Measurements from ENCODE around the gene RAD21L1. TPM values are rescaled to one million over a fixed set of nuclear protein-coding genes. Genes with fewer than 3 reads are reported as not detected.

Gene RAD21L1
- total and polyA plus RNA-seq, 2 of the 8 experiments (the other 6 are each of a cell fraction or from before 2014, with no cell fraction given), result 0.06 to 0.26 TPM

DNA sequence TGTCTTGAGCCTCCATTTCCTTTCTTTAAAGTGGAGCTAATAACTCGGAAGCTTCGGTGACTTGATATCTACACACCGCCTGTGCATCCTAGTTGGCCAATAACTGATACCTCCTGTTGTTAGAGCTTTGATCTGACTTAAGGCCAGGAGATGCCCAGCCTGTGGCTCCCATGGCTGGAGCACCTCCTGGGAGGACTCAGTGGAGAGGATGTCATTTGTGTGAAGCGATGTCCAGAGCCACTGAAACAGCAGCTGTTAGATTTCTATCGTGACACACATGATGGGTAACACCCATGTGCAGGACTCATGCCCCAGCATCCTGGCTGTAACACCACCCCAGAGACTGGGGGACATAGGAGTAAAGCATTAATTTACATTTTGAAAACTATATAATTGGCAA is 72.3 kb downstream of the RAD21L1 start:
- ChIA-PET CTCF (ENCODE audit: partially characterized antibody) (interaction anchor here (1.0 to 2.8 kb wide), 7 partner anchors 15 to 140 kb away, joined by 3 to 11 read pairs (median 7); no protein-coding TSS in a partner anchor), POLR2A (ENCODE audit: partially characterized antibody) (interaction anchor here (0.6 to 0.9 kb wide), 2 partner anchors 129 to 148 kb away, joined by 3 read pairs; no protein-coding TSS in a partner anchor)
- Histone ChIP-seq H3K4me1 (replicated peaks in 1 of 4; ENCODE audit: control insufficient read depth in 3 of 4, insufficient read depth in 4 of 4, low read length in 3 of 4) (peaks cover 0 to 10% (median 4%) of the 10 kb centered on the region in 4 experiments; a peak in 6 of 7 replicates), H2AK5ac (ENCODE audit: low read depth, low read length) (no peak overlapping the region), H4K8ac (ENCODE audit: extremely low read depth, insufficient read depth, low read length) (no peak overlapping the region), H4K5ac (ENCODE audit: insufficient read length, low read depth, low read length) (no peak overlapping the region), H3K18ac (ENCODE audit: extremely low read depth, low read length) (no peak overlapping the region), H3K36me3 (ENCODE audit: control insufficient read depth in 2 of 4, insufficient read depth in 4 of 4, low read length in 3 of 4) (no peaks in the 10 kb centered on the region), H2BK5ac (ENCODE audit: low read depth, low read length) (no peak overlapping the region), H3K4me2 (ENCODE audit: insufficient read depth in 1 of 2, low read depth in 2 of 2, low read length in 2 of 2) (no peak overlapping the region), H3K79me2 (ENCODE audit: control insufficient read depth in 1 of 2, insufficient read depth in 2 of 2, low read length in 2 of 2) (no peaks in the 10 kb centered on the region), H3K14ac (ENCODE audit: insufficient read length) (no peak overlapping the region), H4K20me1 (replicated peaks in 1 of 2; ENCODE audit: control insufficient read depth in 1 of 2, insufficient read depth in 2 of 2, low read length in 2 of 2) (peaks cover 0 to 2% of the 10 kb centered on the region in 2 experiments), H2BK20ac (ENCODE audit: low read length) (no peak overlapping the region), H3K79me1 (ENCODE audit: low read depth, low read length) (no peaks in the 10 kb centered on the region), H3K56ac (replicated peaks; ENCODE audit: insufficient read length, low read depth, low read length) (no peak overlapping the region), H4K91ac (replicated peaks; ENCODE audit: insufficient read length, low read length) (no peak overlapping the region), H2BK120ac (replicated peaks; ENCODE audit: low read depth, low read length) (no peak overlapping the region), H3K9ac (replicated peaks in 1 of 4; ENCODE audit: extremely low read depth in 1 of 4, low read depth in 3 of 4, low read length in 3 of 4) (no peak overlapping the region), H3K27ac (ENCODE audit: low read depth, low read length) (no peak overlapping the region), H3K9me3 (ENCODE audit: insufficient read depth in 2 of 2, low read depth in 1 of 2, low read length in 1 of 2) (no peaks in the 10 kb centered on the region), H3K23me2 (ENCODE audit: low read depth, low read length) (no peaks in the 10 kb centered on the region), H3K23ac (ENCODE audit: insufficient read length) (no peak overlapping the region), H3K27me3 (replicated peaks in 1 of 4; ENCODE audit: control insufficient read depth in 3 of 4, extremely low read depth in 1 of 4, insufficient read depth in 3 of 4, low read length in 3 of 4) (no peaks in the 10 kb centered on the region), H2BK15ac (ENCODE audit: low read length) (no peak overlapping the region), H2AFZ (ENCODE audit: low read length) (no peak overlapping the region), H3K4ac (replicated peaks; ENCODE audit: insufficient read length, low read depth, low read length) (no peak overlapping the region), H2BK12ac (ENCODE audit: low read depth, low read length) (no peak overlapping the region), H3K4me3 (ENCODE audit: extremely low read depth in 1 of 4, insufficient read depth in 2 of 4, low read depth in 3 of 4, low read length in 4 of 4) (no peak overlapping the region)
- DNase-seq (ENCODE audit: low read depth in 1 of 2, low spot score in 2 of 2) (no peak), FAIRE-seq (no peak)
- 100% methylated on average over 5 of the region's 5 CpGs; no CpG with 5 or more reads in 1 of the 2 experiments for WGBS, 2 experiments (ENCODE audit: extremely low coverage in 1 of 2, insufficient coverage in 1 of 2, insufficient read length in 1 of 2, insufficient replicate concordance in 2 of 2, low coverage in 1 of 2, low lambda C conversion rate in 2 of 2, missing lambda C conversion rate in 1 of 2)
- TF ChIP-seq BACH1 (IDR thresholded peaks at IDR 0.05; ENCODE audit: low read length) (no peak), RAD21 (IDR thresholded peaks at IDR 0.05 in 1 of 2, conservative IDR thresholded peaks at IDR 0.05 in 1 of 2; ENCODE audit: low read depth in 2 of 2, low read length in 2 of 2) (no peak), TAF7 (optimal IDR thresholded peaks at IDR 0.05; ENCODE audit: borderline replicate concordance, low read depth, low read length) (no peak), ZNF274 (IDR thresholded peaks at IDR 0.05; ENCODE audit: borderline replicate concordance, extremely low read depth, low read length) (no peak), YY1 (IDR thresholded peaks at IDR 0.05; ENCODE audit: low read depth, low read length) (no peak), TCF12 (IDR thresholded peaks at IDR 0.05; ENCODE audit: low read depth, low read length) (no peak)

Data from H1 (cell line).